Loucy (cell line): ENCODE measurements around the gene HOXD8.
A peak's percentile ranks its signal among the peaks of the same experiment; 100 is the strongest.

Source experiments
- H2AFZ ChIP-seq: fragments of 200-600 bp; sonication (generic); 2 replicates; pipeline ENCODE4 v1.6.0; 2016; ENCODE audit warnings: antibody characterized with exemption, mild to moderate bottlenecking, low read length, moderate library complexity
- H3F3A ChIP-seq: fragments of 200-600 bp; 2 replicates; pipeline ENCODE4 v1.6.0; 2016; ENCODE audit warnings: antibody characterized with exemption, low read depth, mild to moderate bottlenecking
- H3K27me3 ChIP-seq: fragments of 200-600 bp; sonication (generic); 2 replicates; pipeline ENCODE4 v1.6.1; 2014; ENCODE audit warnings: low read length, mild to moderate bottlenecking; ENCODE audit not compliant: insufficient read depth, poor library complexity, severe bottlenecking
- H3K36me3 ChIP-seq: fragments of 200-600 bp; sonication (generic); 2 replicates; pipeline ENCODE4 v1.6.1; 2016; ENCODE audit warnings: low read length; ENCODE audit not compliant: insufficient read depth
- H3K4me1 ChIP-seq: fragments of 200-600 bp; sonication (generic); 2 replicates; pipeline ENCODE4 v1.5.1; 2014; ENCODE audit warnings: low read length, mild to moderate bottlenecking; ENCODE audit not compliant: insufficient read depth, poor library complexity, severe bottlenecking
- H3K4me2 ChIP-seq: fragments of 200-600 bp; sonication (generic); 2 replicates; pipeline ENCODE4 v1.6.0; 2014; ENCODE audit warnings: antibody characterized with exemption, low read length, low read depth, mild to moderate bottlenecking; ENCODE audit not compliant: poor library complexity, severe bottlenecking
- H3K4me3 ChIP-seq: fragments of 200-600 bp; sonication (generic); 2 replicates; pipeline ENCODE4 v1.5.1; 2014; ENCODE audit warnings: low read length, mild to moderate bottlenecking, mixed read lengths; ENCODE audit not compliant: poor library complexity, severe bottlenecking
- H3K79me2 ChIP-seq: fragments of 200-600 bp; sonication (generic); 2 replicates; pipeline ENCODE4 v1.6.1; 2014; ENCODE audit warnings: low read length; ENCODE audit not compliant: insufficient read depth
- H3K9ac ChIP-seq: fragments of 200-600 bp; sonication (generic); 2 replicates; pipeline ENCODE4 v1.6.0; 2014; ENCODE audit warnings: mild to moderate bottlenecking, low read depth, low read length, moderate library complexity; ENCODE audit not compliant: poor library complexity, severe bottlenecking
- H3K9me2 ChIP-seq: fragments of 200-600 bp; sonication (generic); replicated peaks from 2 replicates; pipeline ENCODE4 v1.6.1; 2016; ENCODE audit warnings: low read depth, low read length, mixed read lengths
- H3K9me3 ChIP-seq: fragments of 200-600 bp; sonication (generic); 2 replicates; pipeline ENCODE4 v1.6.1; 2014; ENCODE audit warnings: mild to moderate bottlenecking, antibody characterized with exemption, low read length, low read depth; ENCODE audit not compliant: insufficient read depth
- H4K20me1 ChIP-seq: fragments of 200-600 bp; sonication (generic); 2 replicates; pipeline ENCODE4 v1.6.0; 2014; ENCODE audit warnings: antibody characterized with exemption, low read length, mild to moderate bottlenecking; ENCODE audit not compliant: insufficient read depth, poor library complexity, severe bottlenecking
- CTCF ChIP-seq: fragments of 200-600 bp; sonication (generic); conservative IDR thresholded peaks from 2 replicates; pipeline ENCODE4 v1.5.1; 2014; ENCODE audit warnings: mild to moderate bottlenecking, antibody characterized with exemption, low read length
- EZH2phosphoT487 ChIP-seq: fragments of 200-600 bp; IDR thresholded peaks from 2 replicates; pipeline ENCODE4 v1.6.1; 2018; ENCODE audit warnings: antibody characterized with exemption, mild to moderate bottlenecking, moderate library complexity, borderline replicate concordance

HOXD8 gene

GRCh38 chr2:176097820-176098365 lies 31.6 kb upstream of the HOXD8 start:
- H3K4me3 ChIP-seq: peak overlapping the region; percentile 83

DNA sequence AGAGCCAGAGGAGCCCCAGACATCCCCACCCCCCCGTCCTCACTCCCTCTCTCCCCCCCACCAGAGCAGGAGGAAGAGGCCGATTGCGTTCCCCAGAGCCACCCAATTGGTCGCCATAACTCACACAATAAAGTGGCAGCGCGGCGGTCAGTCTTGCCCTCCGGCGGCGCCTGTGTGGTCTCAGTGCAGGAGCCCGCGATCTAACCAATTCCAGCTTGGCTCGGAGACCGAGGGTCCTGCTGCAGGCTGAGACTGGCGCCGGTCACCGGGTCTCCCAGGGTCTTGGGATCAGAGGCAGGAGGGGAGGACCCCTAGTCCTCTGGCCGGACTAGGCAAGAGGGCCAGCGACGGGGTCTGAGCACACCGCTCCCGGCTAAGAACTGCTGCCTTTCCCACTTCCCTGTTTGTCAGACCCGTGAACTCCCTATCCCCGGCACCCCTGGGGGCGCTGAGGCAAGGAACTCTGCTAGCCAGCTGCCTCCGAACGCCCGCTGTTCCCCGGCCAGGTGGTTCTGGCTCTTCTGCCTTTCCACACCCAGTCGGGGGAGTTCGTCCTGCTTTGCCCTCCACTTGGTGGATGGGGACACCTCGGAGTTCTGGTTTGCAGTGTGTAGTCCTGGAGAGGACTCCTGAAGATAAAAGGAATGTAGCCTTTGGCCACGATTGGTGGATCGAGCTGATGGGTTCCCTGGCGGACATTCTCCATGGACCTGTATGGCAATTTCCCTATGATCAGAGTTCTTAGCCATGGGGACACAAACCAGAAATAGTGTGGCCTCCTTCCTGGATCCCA lies 30.9 kb upstream of the HOXD8 start:
- H3K79me2 ChIP-seq: no peaks in the 10 kb centered on the region
- TF ChIP-seq CTCF: no peak
- no peak for TF ChIP-seq EZH2phosphoT487
- H3F3A ChIP-seq: no peaks in the 10 kb centered on the region
- H3K36me3 ChIP-seq: no peaks in the 10 kb centered on the region
- no peaks in the 10 kb centered on the region for H3K9me3 ChIP-seq
- H2AFZ ChIP-seq: peak overlapping the region; percentile 90; the same call in 1 of the 2 replicates
- no peaks in the 10 kb centered on the region for H3K9me2 ChIP-seq
- no peak overlapping the region for H3K4me3 ChIP-seq
- H4K20me1 ChIP-seq: no peaks in the 10 kb centered on the region
- no peaks in the 10 kb centered on the region for H3K27me3 ChIP-seq
- peaks cover 17% of the 10 kb centered on the region for H3K4me1 ChIP-seq
- no peak overlapping the region for H3K4me2 ChIP-seq
- no peak overlapping the region for H3K9ac ChIP-seq

More at GRCh38 chr2:176097820-176098365, 31.6 kb upstream of the HOXD8 start:
- Histone ChIP-seq H2AFZ (peak overlapping the region; percentile 90), H3K9me3 (no peaks in the 10 kb centered on the region), H3K4me2 (peak overlapping the region; percentile 96), H3K79me2 (no peaks in the 10 kb centered on the region), H3F3A (no peaks in the 10 kb centered on the region), H3K36me3 (no peaks in the 10 kb centered on the region), H3K27me3 (no peaks in the 10 kb centered on the region), H3K9me2 (no peaks in the 10 kb centered on the region), H3K4me1 (peaks cover 17% of the 10 kb centered on the region), H4K20me1 (no peaks in the 10 kb centered on the region), H3K9ac (peak overlapping the region; percentile 90)
- no peak for TF ChIP-seq EZH2phosphoT487
- TF ChIP-seq CTCF: no peak

GRCh38 chr2:176099159-176099727 lies 30.3 kb upstream of the HOXD8 start:
- Histone ChIP-seq H3F3A (no peaks in the 10 kb centered on the region), H3K9me2 (no peaks in the 10 kb centered on the region), H3K79me2 (no peaks in the 10 kb centered on the region), H3K4me3 (no peak overlapping the region), H2AFZ (no peak overlapping the region), H3K9ac (no peak overlapping the region), H3K4me2 (no peak overlapping the region), H3K27me3 (no peaks in the 10 kb centered on the region), H4K20me1 (no peaks in the 10 kb centered on the region), H3K9me3 (no peaks in the 10 kb centered on the region), H3K36me3 (no peaks in the 10 kb centered on the region), H3K4me1 (peaks cover 17% of the 10 kb centered on the region)
- TF ChIP-seq CTCF (no peak), EZH2phosphoT487 (no peak)
